Smooth muscle cell (in vitro differentiated cells): Measurements from ENCODE around the gene AMBRA1. TPM values are rescaled to one million over a fixed set of nuclear protein-coding genes. Genes with fewer than 3 reads are reported as not detected.

Experiments
- DNase-seq: peaks from one replicate; lab custom pipeline; 2025; ENCODE audit not compliant: unreplicated experiment; lab: John Stamatoyannopoulos, UW
- H2AFZ ChIP-seq: fragments of 200-600 bp; sonication (generic); 2 replicates; pipeline ENCODE4 v1.6.0; 2016; ENCODE audit warnings: antibody characterized with exemption, low read depth, mild to moderate bottlenecking
- H3F3A ChIP-seq: fragments of 200-600 bp; sonication (generic); 2 replicates; pipeline ENCODE4 v1.6.0; 2017; ENCODE audit warnings: antibody characterized with exemption, low read depth
- H3K27ac ChIP-seq: fragments of 200-600 bp; sonication (generic); 2 replicates; pipeline ENCODE4 v1.5.1; 2016; ENCODE audit warnings: low read depth, mild to moderate bottlenecking
- H3K27me3 ChIP-seq: fragments of 200-600 bp; sonication (generic); 2 replicates; pipeline ENCODE4 v1.6.1; 2016; ENCODE audit warnings: low read depth, mild to moderate bottlenecking
- H3K36me3 ChIP-seq: fragments of 200-600 bp; sonication (generic); 2 replicates; pipeline ENCODE4 v1.5.1; 2016; ENCODE audit warnings: low read depth
- H3K4me1 ChIP-seq: fragments of 200-600 bp; sonication (generic); 2 replicates; pipeline ENCODE4 v1.5.1; 2016; ENCODE audit warnings: low read depth
- H3K4me2 ChIP-seq: fragments of 200-600 bp; sonication (generic); 2 replicates; pipeline ENCODE4 v1.6.0; 2016; ENCODE audit warnings: mild to moderate bottlenecking
- H3K4me3 ChIP-seq: fragments of 200-600 bp; sonication (generic); 2 replicates; pipeline ENCODE4 v1.5.1; 2016; ENCODE audit warnings: mild to moderate bottlenecking
- H3K79me2 ChIP-seq: fragments of 200-600 bp; sonication (generic); 2 replicates; pipeline ENCODE4 v1.6.0; 2016; ENCODE audit warnings: low read depth, mild to moderate bottlenecking
- H3K9ac ChIP-seq: fragments of 200-600 bp; sonication (generic); 2 replicates; pipeline ENCODE4 v1.6.0; 2016; ENCODE audit warnings: low read depth
- H3K9me3 ChIP-seq: fragments of 200-600 bp; sonication (generic); replicated peaks from 2 replicates; pipeline ENCODE4 v1.5.1; 2016; ENCODE audit warnings: low read depth
- H4K20me1 ChIP-seq: fragments of 200-600 bp; sonication (generic); 2 replicates; pipeline ENCODE4 v1.6.0; 2016; ENCODE audit warnings: low read depth
- WGBS: methylation state at CpG from one replicate; pipeline ENCODE4 v1.1.7; 2016; ENCODE audit warnings: low lambda C conversion rate; 5-methylcytosine and 5-hydroxymethylcytosine counted together
- polyA plus RNA-seq: library from polyadenylated mRNA; unstranded; fragments of >200 nt; fragmentation: Nextera tagmentation; extraction: Ambion mirVana; gene quantifications from 2 replicates; pipeline ENCODE4 v1.2.1, GENCODE V29; 2016
- total RNA-seq: library from RNA; depleted of rRNA; stranded (reverse); fragments of >200 nt; gene quantifications from 2 replicates; pipeline ENCODE4 v1.2.3, GENCODE V29; 2014
- TF ChIP-seq, protein P1 (sequence below): fragments of 200-600 bp; sonication (generic); IDR thresholded peaks from 2 replicates; pipeline ENCODE4 v1.5.1; 2017; ENCODE audit warnings: borderline replicate concordance, mild to moderate bottlenecking, antibody characterized with exemption; ENCODE audit not compliant: insufficient read depth, poor library complexity, severe bottlenecking

AMBRA1 gene
- total and polyA plus RNA-seq, 2 experiments from 2014 or later, result 10.3 to 38.3 TPM

DNA sequence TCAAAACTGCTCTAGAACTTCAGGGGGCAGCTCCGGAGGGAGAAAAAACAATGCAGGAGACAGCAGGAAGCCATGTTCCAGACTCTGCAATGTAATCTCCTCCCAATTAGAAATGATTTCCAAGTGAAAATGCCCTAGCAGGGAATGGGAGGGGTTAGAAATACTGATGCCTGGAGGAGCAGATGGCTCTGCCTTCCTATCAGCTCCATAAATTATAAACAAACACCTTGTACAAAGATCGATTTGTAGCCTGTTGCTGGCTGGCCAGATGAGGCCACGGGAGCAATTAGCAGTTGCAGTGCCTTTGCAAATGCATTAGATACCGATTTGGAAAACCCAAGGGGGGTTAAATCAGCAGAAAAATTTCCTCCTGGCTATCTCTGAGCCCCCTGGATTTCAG lies 155.6 kb downstream of the AMBRA1 start:
- Histone ChIP-seq H3K27ac (no peak overlapping the region), H4K20me1 (peaks cover 7% of the 10 kb centered on the region), H3K79me2 (no peaks in the 10 kb centered on the region), H2AFZ (no peak overlapping the region), H3K4me1 (no peaks in the 10 kb centered on the region), H3K4me3 (no peak overlapping the region), H3K9me3 (no peaks in the 10 kb centered on the region), H3K27me3 (no peaks in the 10 kb centered on the region), H3K4me2 (no peak overlapping the region), H3F3A (no peaks in the 10 kb centered on the region), H3K9ac (no peak overlapping the region), H3K36me3 (no peaks in the 10 kb centered on the region)
- WGBS, result 61% methylated on average over 4 of the region's 4 CpGs
- no peak for DNase-seq
- TF ChIP-seq, protein P1, sequence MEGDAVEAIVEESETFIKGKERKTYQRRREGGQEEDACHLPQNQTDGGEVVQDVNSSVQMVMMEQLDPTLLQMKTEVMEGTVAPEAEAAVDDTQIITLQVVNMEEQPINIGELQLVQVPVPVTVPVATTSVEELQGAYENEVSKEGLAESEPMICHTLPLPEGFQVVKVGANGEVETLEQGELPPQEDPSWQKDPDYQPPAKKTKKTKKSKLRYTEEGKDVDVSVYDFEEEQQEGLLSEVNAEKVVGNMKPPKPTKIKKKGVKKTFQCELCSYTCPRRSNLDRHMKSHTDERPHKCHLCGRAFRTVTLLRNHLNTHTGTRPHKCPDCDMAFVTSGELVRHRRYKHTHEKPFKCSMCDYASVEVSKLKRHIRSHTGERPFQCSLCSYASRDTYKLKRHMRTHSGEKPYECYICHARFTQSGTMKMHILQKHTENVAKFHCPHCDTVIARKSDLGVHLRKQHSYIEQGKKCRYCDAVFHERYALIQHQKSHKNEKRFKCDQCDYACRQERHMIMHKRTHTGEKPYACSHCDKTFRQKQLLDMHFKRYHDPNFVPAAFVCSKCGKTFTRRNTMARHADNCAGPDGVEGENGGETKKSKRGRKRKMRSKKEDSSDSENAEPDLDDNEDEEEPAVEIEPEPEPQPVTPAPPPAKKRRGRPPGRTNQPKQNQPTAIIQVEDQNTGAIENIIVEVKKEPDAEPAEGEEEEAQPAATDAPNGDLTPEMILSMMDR, result no peak

DNA sequence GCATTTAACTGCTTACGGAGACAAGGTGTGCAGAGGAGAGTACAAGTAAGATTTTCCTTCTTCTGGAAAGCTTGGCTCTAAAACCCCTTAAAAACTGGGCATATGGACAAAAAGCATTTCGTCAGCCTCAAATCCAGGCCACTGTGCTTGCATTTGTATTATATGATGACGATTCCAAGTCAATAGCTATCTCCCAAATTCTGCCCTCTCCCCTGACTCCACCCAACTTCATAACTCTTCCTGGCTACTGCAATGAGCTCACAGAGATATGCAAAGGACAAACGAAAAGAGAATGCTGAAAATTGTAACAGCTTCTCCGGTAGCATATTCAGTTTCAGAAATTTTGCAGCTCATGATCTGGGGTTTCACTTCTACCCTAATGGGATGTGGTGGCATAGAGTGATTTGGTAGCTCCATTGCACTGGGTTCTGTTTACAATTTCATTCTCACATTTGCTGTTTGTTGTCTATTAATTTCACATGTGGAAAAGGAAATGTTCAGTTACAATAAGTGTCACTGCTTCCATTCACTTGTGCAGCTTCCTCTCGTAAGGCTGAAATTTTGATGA lies 156.6 kb downstream of the AMBRA1 start:
- 95% methylated on average over 6 of the region's 6 CpGs for WGBS
- no peak for DNase-seq

DNA sequence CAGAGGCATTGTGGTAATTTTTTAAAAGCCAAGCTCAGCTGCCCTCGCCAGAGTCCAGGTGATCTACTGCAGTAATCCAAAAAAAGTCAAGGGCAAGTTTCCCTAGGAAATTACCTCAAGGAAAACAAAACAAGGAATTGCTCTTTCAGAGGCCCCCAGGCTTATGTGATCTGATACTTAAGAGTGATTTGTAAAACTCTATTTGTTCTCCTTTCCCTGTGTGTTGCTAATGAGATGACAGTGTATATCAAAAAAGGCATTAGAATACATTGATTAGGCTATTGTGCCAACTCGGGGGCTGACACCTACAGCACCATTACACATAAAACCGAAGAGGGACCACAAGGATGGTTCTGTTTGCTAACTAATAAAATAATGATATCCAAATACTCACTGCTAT lies 157.7 kb downstream of the AMBRA1 start:
- Histone ChIP-seq H3K27me3 (no peaks in the 10 kb centered on the region), H2AFZ (no peak overlapping the region), H3K79me2 (no peaks in the 10 kb centered on the region), H3K4me1 (no peaks in the 10 kb centered on the region), H4K20me1 (peaks cover 7% of the 10 kb centered on the region), H3K9ac (no peak overlapping the region), H3K36me3 (no peaks in the 10 kb centered on the region), H3K4me3 (no peak overlapping the region), H3K9me3 (no peaks in the 10 kb centered on the region), H3K27ac (no peak overlapping the region), H3K4me2 (no peak overlapping the region), H3F3A (no peaks in the 10 kb centered on the region)
- TF ChIP-seq, protein P1, result no peak
- DNase-seq, result no peak
- 84% methylated on average over 3 of the region's 3 CpGs for WGBS

More for the DNA sequence above, 156.6 kb downstream of the AMBRA1 start:
- no peak overlapping the region for H3K4me3 ChIP-seq
- H3K79me2 ChIP-seq, result no peaks in the 10 kb centered on the region
- peaks cover 7% of the 10 kb centered on the region for H4K20me1 ChIP-seq
- H3K27me3 ChIP-seq, result no peaks in the 10 kb centered on the region
- no peak overlapping the region for H3K9ac ChIP-seq
- no peaks in the 10 kb centered on the region for H3F3A ChIP-seq
- no peaks in the 10 kb centered on the region for H3K4me1 ChIP-seq
- TF ChIP-seq, protein P1, result no peak
- H3K27ac ChIP-seq, result no peak overlapping the region
- H2AFZ ChIP-seq, result no peak overlapping the region
- no peaks in the 10 kb centered on the region for H3K9me3 ChIP-seq
- no peaks in the 10 kb centered on the region for H3K36me3 ChIP-seq
- no peak overlapping the region for H3K4me2 ChIP-seq

DNA sequence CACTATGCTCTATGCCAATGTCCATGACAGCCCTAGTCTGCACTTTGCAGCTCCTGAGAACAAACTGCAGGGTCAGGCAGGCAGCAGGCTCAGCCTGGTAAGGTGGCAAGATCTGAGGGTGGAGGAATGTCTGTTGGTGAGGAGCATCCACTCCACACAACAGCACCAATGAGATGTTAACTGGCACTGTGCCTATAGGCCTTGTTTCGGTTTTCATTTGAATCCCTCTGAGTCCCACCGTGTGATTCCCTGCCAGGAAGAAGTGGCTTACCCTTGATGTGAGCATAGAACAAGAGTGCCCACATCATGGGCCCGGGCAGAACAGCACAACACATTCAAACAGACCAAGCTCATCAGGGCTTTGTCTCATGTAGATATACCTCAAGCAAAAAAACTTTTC lies 158.1 kb downstream of the AMBRA1 start:
- Histone ChIP-seq H3K4me1 (no peaks in the 10 kb centered on the region), H3F3A (no peaks in the 10 kb centered on the region), H3K9ac (no peak overlapping the region), H3K9me3 (no peaks in the 10 kb centered on the region), H3K4me3 (no peak overlapping the region), H3K4me2 (no peak overlapping the region), H3K79me2 (no peaks in the 10 kb centered on the region), H3K27ac (no peak overlapping the region), H2AFZ (no peak overlapping the region), H4K20me1 (peaks cover 7% of the 10 kb centered on the region), H3K36me3 (no peaks in the 10 kb centered on the region), H3K27me3 (no peaks in the 10 kb centered on the region)
- WGBS, result 95% methylated on average over 3 of the region's 3 CpGs
- no peak for DNase-seq
- TF ChIP-seq, protein P1, result no peak
